Globus pallidus (tissue), 1 donor: ENCODE data around the gene JDP2.

Source experiments
- DNase-seq: peaks from one replicate; pipeline ENCODE4 v3.0.0-alpha.2; 2015; ENCODE audit warnings: low spot score

Gene JDP2

DNA sequence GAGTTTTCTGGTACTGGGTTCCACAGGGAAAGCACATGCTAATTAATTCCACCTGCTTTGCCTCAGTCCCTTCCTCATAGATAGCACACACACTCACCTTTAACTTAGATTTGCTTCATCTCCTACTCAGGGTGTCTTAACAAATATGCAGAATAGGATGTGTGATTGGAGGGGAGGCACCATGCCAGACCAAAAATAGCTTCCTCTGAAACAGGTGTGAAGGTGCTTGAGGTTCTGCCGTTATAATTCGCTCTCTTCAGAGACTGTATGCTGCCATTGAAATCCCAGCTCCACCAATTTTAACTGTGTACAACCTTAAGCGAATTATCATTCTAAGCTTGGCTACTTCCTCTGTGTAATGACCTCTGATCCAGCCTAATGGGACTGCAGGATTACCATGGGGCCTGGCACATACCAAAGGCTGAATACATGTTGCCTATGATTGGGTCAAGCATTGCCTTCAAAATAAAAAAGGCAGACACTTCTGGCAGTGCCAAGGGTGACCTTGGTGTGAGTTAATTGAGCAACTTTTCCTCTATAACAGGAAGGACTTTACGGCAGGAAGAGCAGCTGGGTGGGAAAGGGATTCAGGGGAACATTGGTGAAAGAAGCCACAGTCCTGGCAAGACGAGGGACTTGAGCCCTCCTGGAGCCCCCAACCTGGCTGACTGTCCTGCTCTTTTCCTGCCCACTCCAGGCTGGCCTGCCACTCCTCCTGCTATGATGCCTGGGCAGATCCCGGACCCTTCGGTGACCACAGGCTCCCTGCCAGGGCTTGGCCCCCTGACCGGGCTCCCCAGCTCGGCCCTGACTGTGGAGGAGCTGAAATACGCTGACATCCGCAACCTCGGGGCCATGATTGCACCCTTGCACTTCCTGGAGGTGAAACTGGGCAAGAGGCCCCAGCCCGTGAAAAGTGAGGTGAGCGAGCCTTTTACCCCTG, 9.7 kb downstream of the JDP2 start:
- no peak for DNase-seq

DNA sequence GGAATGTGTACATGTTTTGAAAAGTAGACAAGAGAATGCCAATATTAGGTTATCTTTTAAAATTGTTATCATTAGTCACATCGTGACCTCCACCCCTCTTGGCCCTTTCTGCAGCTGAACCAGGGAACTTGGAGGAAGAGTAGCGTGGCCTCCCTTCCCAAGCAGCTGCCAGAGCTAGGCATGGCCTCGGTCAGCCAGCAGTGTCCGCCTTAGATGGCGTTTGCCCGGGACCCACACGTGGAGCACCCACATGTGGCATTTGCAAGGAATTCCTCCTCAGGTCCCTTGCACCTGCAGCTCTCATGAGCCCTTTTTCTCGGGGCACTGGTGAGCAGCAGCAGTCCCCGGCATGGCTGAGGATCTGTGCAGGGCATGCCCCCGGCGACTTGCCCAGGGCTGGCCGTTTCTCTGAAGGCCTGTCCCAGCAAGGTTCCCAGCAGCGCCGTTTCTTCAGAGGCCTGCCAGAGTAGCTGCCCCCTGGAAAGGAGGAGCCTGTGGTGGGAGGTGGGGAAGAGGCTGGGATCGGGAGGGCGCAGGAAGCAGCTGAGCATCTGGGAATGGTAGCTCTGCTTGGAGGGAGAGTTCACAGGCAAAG, 10.8 kb downstream of the JDP2 start:
- DNase-seq = no peak

DNA sequence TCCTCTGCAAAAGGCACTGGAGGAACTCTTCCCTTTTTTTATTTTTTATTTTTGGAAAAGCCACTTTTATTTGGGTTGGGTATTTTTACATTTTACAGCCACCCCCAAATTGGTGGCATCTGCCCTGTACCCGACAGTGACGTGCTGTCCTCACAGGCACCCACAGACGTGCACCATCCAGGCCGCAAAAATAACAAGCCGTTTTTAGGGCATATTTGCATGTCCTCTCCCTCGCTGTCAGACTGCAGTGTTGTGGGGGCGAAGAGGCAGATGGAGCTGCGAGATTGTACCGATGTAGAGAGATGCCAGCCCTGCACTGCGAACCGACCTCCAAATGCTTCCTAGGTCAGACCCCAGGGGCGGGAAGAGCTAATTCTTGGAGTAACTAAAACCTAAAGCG, 12.2 kb downstream of the JDP2 start:
- DNase-seq = no peak

DNA sequence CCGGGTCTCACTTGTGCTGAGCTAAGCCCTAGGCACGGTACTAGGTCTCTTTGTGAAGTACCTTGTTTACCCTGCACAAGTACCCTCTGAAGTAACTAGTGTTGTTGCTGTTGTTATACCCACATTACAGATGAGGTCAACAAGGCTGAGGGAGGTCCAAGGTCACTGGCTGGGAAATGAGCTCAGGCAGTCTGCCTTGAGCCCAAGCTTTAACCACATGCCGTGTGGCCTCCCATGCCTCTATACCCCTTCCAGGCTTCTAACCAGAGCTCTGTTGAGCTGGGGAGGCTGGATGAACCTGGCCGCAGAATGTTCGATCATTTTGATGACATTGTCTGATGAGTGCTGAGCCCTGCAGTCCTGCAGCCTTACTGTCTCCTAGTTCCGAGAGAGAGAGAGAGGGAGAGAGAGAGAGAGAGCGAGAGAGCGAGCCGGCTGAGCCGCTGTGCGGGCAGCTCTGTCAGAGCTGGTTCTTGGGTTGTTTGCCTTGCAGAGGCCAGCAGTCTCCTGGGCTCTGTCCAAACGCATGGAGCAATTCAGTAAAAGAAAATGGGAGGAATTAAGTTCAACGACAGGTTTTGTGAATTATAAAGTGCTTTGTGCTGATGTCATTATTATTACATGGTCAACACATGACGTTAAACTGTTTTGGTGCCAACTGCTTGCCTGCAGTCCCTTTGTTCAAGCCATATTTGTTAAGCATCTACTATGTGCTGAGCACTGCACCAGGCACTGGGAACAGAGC, 13.1 kb downstream of the JDP2 start:
- DNase-seq = no peak

DNA sequence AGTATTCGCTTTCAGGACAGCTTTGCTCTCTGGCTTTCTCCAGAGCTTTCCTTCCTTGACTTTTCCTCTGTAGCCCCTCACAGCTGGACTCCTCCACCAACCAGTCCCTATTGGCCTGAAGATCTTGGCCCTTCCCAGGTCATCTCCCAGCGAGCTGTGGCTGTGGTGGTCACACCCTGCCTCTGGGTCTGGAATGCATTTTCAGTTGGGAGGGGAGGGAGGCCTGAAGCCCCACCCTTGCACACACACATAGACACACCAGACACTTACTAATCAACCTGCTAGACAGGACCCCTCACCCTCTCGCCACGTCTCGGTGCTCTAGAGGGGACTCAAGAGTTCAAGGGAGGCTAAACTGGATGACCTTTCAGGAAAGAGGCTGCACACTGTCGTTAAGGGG, 13.9 kb downstream of the JDP2 start:
- DNase-seq = no peak

DNA sequence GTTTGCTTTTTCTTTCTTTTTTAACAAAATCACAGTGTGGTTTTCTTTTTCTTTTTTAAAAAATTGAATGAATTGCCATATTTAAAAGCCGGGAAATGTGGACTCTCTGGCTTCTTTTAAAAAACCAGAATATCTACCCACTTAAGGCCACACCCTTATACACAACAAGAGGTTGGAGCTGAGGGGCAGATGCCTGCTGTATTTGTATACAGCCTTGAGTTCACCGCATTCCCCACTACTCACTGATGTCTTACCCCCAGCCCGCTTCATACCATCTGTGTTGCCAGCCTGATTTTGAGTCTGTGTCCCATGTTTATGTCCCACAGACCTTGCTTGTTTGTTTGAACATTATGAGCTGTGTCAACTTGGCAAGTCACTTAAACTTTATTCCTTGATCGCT, 14.3 kb downstream of the JDP2 start:
- DNase-seq = no peak

DNA sequence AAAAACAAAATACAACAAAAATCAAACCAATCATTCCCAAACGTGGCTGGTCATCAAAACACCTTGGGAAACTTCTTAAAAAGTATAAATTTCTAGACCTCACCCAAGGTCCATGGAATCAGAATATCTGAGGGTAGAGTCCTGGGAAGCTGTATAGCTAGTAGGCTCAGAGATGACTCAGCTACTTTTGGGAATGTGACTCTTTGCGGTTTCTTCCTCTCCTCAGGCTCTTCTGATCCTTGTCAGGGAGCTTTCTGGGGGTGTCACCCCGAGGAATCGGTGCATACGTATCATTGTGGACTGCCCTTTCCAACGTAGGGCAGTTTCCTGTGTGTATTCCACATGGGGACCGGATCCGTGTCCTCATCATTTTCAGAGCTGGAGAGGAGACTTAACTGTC, 14.8 kb downstream of the JDP2 start:
- DNase-seq = no peak

DNA sequence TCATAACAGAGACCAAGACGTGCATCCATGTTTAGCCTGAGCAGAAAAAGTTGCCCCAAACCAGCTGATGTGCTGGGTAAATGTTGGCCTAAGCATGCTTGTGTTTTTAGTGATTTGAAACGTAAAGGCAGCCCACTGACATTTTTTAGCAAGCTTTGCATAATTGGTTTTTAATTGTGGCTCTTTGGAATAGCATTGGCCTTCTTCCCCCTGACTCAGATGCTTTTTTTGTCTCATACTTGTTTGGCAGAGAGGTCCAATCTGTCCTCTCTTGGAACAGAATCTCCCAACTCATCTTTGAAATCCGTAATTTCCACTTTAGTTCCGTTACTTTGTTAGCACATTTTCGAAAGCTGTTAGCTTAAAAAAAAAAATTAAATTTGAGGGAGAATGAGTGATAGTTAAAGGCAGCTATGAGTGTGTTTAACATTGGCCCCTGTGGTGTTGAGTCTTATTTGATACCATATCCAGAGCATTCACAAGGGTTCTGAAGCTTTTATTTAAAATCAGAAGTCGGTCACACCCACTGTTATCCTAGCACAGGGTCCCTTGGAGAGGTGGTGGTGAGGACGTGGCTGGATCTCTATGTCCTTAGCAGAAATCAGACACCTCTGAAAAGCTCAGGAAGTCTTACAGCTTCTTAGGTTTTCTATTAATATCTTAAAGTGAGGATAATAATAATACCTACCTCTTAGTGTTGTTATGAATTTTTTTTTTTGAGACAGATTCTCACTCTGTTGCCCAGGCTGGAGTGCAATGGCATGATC, 15.6 kb downstream of the JDP2 start:
- no peak for DNase-seq

DNA sequence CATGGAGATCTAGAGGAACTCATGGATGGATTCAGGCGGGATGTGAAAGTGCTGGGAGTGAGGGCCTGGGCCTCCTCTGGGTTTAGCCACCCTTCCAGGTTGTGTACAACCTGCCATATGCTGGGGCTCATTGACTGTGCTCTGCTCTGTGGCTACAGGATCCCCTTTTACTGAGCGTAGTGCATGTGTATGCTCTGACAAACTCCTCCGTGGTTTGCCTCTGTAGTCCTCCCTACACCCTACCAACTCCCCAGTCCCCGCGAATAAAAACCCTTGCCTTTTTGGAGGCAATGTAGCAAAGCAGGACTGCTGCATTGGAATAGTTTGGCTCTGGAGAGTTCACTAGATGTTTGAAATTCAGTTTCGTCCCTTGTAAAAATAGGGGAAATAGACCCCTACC, 17.4 kb downstream of the JDP2 start:
- no peak for DNase-seq

DNA sequence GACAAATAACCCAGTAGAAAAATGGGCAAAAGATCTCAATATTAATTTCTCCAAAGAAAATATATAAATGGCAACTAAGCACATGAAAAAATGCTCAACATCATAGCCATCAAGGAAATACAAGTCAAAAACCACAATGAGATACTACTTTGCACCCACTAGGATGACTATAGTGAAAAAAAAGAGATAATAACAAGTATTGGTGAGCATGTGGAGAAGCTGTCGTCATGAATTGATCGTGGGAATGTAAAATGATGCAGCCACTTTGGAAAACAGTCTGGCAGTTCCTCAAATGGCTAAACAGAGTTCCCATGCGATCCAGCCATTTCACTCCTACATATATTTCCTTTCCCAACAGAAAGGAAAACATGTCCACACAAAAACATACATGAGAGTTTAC, 18.1 kb downstream of the JDP2 start:
- no peak for DNase-seq

DNA sequence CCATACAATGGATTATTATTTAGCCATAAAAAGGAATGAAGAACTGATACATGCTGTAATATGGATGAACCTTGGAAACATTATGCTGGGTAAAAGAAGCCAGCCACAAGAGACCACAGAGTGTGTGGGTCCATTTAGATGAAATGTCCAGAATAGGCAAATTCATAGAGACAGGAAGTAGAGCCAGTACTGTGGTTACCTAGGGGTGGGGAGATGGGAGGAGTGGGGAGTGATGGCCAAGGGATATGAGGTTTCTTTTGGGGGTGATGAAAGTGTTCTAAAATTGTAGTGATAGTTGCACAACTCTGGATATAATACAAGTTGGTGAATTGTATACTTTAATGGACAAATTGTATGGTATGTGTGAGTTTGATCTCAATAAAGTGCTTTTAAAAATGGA, 18.6 kb downstream of the JDP2 start:
- DNase-seq = no peak

DNA sequence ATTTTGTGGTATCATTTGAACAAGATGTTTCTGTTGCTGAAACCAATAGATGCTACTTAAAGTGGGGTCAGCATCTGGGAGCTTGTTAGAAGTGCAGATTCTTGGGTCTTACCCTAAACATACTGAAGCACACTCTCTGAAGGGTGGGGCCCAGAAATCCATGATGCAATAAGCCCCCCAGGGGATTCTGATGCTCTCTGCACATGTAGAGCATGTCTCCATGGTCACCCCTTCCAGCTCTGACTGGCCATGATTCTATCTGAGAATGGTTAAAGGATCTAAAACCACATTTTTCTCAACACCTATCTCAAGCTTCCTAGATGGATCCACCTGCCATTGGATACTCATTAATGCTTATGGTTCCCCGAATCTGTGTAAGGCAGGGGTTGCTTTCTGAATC, 20.4 kb downstream of the JDP2 start:
- no peak for DNase-seq

DNA sequence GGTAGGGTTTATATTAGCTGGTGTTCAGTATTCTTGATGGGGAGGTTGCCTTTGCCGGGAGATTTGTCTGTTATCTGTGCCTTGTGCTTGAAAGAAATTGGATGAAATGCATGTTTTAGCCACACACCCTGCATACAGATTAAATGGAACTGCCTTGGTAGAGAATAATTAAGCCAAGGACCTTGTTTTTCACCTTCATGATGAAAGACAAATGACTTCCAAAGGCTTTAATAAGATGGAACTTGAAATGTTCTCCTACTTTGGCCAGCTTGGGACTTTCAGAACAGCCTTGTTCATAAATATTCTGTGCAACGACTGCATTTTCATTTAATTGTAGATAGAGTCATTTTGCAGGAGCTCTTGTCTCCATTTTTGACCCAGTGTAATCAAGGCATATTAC, 21.2 kb downstream of the JDP2 start:
- no peak for DNase-seq

DNA sequence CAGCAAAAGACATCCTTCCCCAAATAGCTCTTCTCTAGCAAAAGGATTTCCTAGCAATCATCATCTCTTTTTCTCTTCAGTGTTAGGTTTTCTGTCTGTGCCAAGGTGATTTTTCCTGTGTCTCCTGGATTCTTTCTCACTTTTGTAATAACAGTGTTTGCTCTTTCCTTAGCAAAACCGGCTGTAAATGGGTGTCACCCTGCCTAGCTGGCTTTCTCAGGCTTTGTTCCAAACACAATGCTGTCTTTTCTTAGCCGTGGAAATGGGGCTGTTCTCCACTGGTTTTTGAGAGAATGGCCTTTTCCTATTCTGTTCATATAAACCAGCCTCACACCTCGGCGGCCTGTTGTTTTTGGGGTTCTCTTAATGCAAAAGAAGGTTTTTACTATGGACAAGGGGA, 21.9 kb downstream of the JDP2 start:
- no peak for DNase-seq

DNA sequence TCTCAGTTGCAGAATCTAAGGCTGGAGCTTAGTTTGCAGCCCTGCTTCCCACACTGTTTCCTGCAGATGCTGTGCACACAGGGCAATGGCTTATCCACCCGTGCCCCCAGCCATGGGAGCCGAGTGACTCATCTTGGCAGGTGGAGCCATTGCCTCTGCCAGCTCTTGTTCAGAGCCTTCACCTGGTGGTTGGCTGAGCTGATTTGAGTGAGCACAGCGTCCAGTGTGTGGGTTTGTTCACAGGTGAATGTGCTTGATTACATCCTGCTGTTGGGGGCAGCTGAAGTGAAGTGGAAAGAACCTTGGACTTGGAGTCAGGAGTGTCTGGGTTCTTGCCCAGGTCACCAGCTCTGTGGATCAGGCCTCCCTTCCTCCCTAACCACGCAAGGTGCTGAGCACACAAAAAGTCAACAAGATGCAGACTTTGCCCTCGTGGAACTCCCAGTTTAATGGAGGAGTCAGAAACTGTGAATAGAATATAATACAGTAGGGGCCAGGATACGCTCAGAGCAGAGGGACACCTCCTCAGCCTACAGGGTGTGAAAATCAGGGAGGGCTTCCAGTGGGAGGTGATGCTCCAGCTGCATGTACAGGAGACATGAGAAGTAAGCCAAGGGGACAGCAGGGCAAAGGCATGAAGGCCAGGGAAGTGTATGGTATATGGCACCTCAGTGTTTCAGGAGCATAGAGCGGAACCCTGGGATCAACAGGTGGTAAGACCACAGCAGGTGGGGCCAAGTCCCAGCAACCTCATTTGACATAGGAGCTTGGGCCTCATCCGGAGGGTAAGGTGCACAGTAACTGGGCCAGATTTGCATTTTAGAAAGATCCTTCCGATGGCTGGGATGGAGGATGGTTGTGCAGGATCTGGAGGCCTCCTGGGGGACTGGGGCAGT, 22.8 kb downstream of the JDP2 start:
- DNase-seq = no peak

DNA sequence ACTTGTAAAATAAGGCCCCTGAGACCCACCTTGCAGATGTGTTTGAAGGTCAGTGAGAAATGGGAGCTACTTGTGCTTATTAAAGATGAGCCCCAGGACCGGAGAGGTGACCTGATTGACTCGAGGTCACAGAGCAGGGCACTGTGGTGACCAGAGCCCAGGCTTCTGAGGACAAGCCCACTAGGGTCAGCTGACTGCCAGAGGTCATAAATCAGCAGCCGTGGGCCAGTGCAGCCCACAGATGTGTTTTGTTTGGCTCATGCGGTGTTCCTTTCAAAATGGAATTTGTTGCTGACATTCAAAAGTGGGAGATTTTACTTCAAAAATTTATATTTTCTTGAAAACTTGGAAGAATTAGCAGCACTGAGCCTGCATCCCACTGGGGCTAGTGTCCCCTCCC, 24.5 kb downstream of the JDP2 start:
- no peak for DNase-seq

DNA sequence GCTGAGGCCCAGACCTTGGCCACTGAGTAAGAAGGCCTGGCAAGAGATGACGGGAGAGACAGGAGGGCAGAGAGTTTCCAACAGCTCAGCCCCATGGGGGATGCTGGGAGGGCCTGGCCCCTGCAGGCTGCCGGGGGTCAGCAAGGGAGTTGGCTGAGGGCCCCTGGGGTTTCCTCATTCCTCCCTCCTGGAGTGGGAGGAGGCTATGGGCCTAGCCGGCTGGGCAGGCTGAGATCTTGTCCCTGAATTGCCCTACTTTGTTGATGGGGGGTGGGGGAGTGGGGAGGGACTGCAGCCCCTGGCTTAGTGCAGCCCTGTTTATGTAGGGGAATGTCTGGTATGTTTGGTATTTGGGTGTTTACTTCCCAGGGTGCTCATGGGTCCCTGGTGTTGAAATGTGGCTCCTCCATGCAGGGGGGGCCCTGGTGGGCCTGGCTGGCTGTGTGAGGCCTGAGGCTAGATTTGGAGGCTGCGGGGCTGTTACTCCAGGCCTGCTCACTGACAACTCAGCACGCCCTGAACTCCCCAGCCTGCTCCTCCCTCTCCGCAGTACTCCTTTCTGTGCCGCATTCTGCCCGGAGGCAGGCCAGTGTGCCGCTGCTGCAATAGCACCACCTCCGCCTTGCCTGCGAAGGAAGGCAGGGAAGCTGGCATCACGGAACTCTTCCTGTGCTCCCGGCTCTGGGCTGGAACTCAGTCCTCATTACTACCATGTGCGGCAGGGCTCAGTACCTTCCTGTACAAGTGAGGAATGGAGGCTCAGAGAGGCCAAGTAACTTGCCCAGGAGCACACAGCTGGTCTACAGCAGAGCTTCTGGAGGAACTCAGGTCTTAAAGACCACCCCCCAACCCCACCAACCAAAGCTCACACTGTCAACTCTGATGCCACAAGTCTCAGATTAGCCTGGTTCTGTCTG, 25.3 kb downstream of the JDP2 start:
- DNase-seq = no peak

DNA sequence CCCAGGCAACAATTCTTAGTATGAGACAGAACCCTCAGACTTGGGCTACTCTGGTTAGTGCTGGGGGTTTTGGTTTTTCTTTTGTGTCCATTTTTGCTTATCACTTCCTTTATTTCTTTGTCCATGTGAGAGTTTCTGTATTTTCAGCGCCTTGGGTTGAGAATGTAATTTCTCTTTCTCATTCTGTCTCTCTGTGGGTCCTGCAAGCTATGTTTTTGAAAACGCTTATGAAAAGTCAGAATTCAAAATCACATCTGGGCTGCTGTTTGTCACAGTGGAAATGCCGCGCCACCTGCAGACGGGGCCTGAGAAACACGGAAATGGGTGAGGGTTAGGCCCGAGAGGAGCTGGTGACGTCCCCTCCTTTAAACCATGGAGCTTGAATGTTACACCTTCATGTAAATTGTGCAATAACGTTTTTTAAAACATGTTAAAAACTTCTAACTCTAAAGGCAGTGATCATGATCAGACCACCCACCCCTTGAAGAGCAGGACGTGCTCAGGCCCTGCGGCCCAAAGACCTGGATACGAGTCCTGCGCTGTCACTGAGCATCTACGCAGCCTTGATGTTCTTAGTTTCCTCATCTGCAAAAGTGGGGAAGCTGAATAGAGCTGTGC, 26.1 kb downstream of the JDP2 start:
- DNase-seq = no peak

DNA sequence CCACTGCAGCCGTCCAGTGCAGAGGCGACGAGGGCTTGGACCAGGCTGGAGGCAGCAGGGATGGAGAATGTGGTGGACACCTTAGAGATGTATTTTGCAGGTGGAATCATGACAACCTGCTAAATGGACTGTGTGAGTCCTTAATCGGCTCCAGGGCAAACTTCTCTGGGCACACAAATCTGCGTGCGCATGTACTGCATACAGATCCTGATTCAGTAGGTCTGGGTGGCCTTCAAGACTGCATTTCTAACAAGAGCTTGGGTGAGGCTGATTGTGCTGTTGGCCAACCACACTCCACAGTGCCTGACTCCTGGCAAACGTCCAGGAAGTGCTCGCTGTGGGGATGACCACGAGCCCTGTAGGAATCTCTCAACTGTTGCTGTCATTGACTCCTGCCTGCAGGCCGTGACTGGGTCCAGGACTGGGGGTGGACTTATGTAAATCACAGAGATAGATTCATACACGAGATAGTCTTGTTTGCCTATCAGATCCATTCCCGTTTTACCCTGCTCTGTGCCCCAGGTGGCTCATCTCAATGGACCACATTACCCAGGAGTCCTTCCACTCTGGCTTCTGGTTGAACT, 27.2 kb downstream of the JDP2 start:
- no peak for DNase-seq
